Gastrocnemius medialis (tissue), 4 donors: ENCODE measurements around the gene PGAP1. TPM values are rescaled to one million over a fixed set of nuclear protein-coding genes. Genes with fewer than 3 reads are reported as not detected.

Experiments used
- ATAC-seq, 2 donors: fragments of 150-250 bp; one replicate each; pipeline ENCODE4 v1.9.1; 2016
- DNase-seq, 2 donors: peaks; one replicate each; pipeline ENCODE4 v3.0.0-alpha.2; 2019
- H3K27ac ChIP-seq, 4 donors: fragments of 200-600 bp; sonication (generic); 1 replicate in 1 of 4; 2 replicates in 3 of 4; pipeline ENCODE4 v1.5.1; 2016 to 2018; ENCODE audit warnings: mild to moderate bottlenecking in 2 of 4, moderate library complexity in 1 of 4
- H3K27me3 ChIP-seq, 3 donors: fragments of 200-600 bp; sonication (generic) in 2 of 3; 1 replicate in 1 of 3; 2 replicates in 2 of 3; pipeline versions ENCODE4 v1.5.1 to v1.6.0; 2016 to 2019; ENCODE audit warnings: mild to moderate bottlenecking in 1 of 3, moderate library complexity in 1 of 3
- H3K36me3 ChIP-seq, 2 donors: fragments of 200-600 bp; sonication (generic) in 1 of 2; one replicate each; pipeline ENCODE4 v1.5.1; 2017 to 2018
- H3K4me1 ChIP-seq, 2 donors: fragments of 200-600 bp; sonication (generic) in 1 of 2; one replicate each; pipeline ENCODE4 v1.5.1; 2016 to 2017; ENCODE audit warnings: mild to moderate bottlenecking in 2 of 2
- H3K4me3 ChIP-seq, 4 donors: fragments of 200-600 bp; sonication (generic) in 3 of 4; 1 replicate in 1 of 4; 2 replicates in 3 of 4; pipeline ENCODE4 v1.5.1; 2016 to 2019; ENCODE audit warnings: mild to moderate bottlenecking in 2 of 4
- H3K9me3 ChIP-seq, 3 donors: fragments of 200-600 bp; sonication (generic) in 2 of 3; 1 replicate in 1 of 3; 2 replicates in 2 of 3; pipeline ENCODE4 v1.5.1; 2016 to 2019
- CTCF ChIP-seq, 5 experiments: fragments of 450-650 bp in 3 of 5; fragments of 200-600 bp in 2 of 5; sonication (generic) in 2 of 5; IDR thresholded peaks in 4 of 5; conservative IDR thresholded peaks in 1 of 5; 1 replicate in 4 of 5; 2 replicates in 1 of 5; pipeline ENCODE4 v1.5.1; 2016 to 2019; ENCODE audit warnings: antibody characterized with exemption in 5 of 5, mild to moderate bottlenecking in 3 of 5, moderate library complexity in 3 of 5
- POLR2A ChIP-seq, 2 donors: fragments of 450-650 bp; IDR thresholded peaks; one replicate each; pipeline ENCODE4 v1.6.1; 2017; ENCODE audit warnings: antibody characterized with exemption in 2 of 2, mild to moderate bottlenecking in 2 of 2, moderate library complexity in 2 of 2
- in situ Hi-C, 4 donors: fragments of 200-750 bp; cut with MboI; loops; one replicate each; pipeline versions ENCODE4 v1.15.0 to v1.8.0; 2017; ENCODE audit warnings: low sequenced_read_pairs in 4 of 4
- intact Hi-C: fragments of 100-400 bp; cut with DNase I; formaldehyde crosslinking; loops from one replicate; pipeline ENCODE4 v1.15.1; 2023; ENCODE audit warnings: low total_unique reads
- total RNA-seq, 4 donors: library from RNA; depleted of rRNA; stranded (reverse); fragments of >200 nt; gene quantifications; one replicate each; pipeline versions ENCODE4 v1.1.0 to v1.2.3, GENCODE V29; 2016

Gene PGAP1
- total RNA-seq, 4 donors from 2014 or later = 1.3 to 3.7 (median 1.8) TPM

GRCh38 chr2:196853301-196854087 is 73.0 kb downstream of the PGAP1 start:
- in situ Hi-C loops = no loop called here

GRCh38 chr2:196851088-196851487 is 75.4 kb downstream of the PGAP1 start:
- no peaks in the 10 kb centered on the region for H3K4me1 ChIP-seq
- H3K36me3 ChIP-seq = no peaks in the 10 kb centered on the region
- no peaks in the 10 kb centered on the region for H3K27me3 ChIP-seq
- TF ChIP-seq CTCF (IDR thresholded peaks at IDR 0.05 in 4 of 5, conservative IDR thresholded peaks at IDR 0.05 in 1 of 5) (no peak), POLR2A (IDR thresholded peaks at IDR 0.05) (no peak)
- DNase-seq = no peak
- intact Hi-C loops (no loop called here), in situ Hi-C loops (no loop called here)
- ATAC-seq = no peak
- H3K27ac ChIP-seq = no peak overlapping the region
- H3K9me3 ChIP-seq = no peaks in the 10 kb centered on the region
- no peak overlapping the region for H3K4me3 ChIP-seq

More at GRCh38 chr2:196853301-196854087, 73.0 kb downstream of the PGAP1 start:
- H3K27me3 ChIP-seq = no peaks in the 10 kb centered on the region
- no peak overlapping the region for H3K4me3 ChIP-seq
- DNase-seq (no peak), ATAC-seq (no peak)
- no peaks in the 10 kb centered on the region for H3K9me3 ChIP-seq
- no peaks in the 10 kb centered on the region for H3K36me3 ChIP-seq
- intact Hi-C loops = no loop called here
- no peak overlapping the region for H3K27ac ChIP-seq
- no peak for TF ChIP-seq POLR2A (IDR thresholded peaks at IDR 0.05)
- no peak for TF ChIP-seq CTCF (IDR thresholded peaks at IDR 0.05 in 4 of 5, conservative IDR thresholded peaks at IDR 0.05 in 1 of 5)
- H3K4me1 ChIP-seq = no peaks in the 10 kb centered on the region

GRCh38 chr2:196849895-196850294 is 76.6 kb downstream of the PGAP1 start:
- Histone ChIP-seq H3K27ac (no peak overlapping the region), H3K9me3 (no peaks in the 10 kb centered on the region), H3K27me3 (no peaks in the 10 kb centered on the region), H3K4me3 (no peak overlapping the region), H3K4me1 (no peaks in the 10 kb centered on the region), H3K36me3 (peaks cover 0 to 5% of the 10 kb centered on the region in 2 donors)
- ATAC-seq = no peak
- in situ Hi-C loops = no loop called here
- no peak for TF ChIP-seq CTCF (IDR thresholded peaks at IDR 0.05 in 4 of 5, conservative IDR thresholded peaks at IDR 0.05 in 1 of 5)
- TF ChIP-seq POLR2A (IDR thresholded peaks at IDR 0.05) = no peak
- DNase-seq = no peak
- intact Hi-C loops = no loop called here

GRCh38 chr2:196846295-196846694 is 80.2 kb downstream of the PGAP1 start:
- no peak overlapping the region for H3K27ac ChIP-seq
- TF ChIP-seq CTCF (IDR thresholded peaks at IDR 0.05 in 4 of 5, conservative IDR thresholded peaks at IDR 0.05 in 1 of 5) (no peak), POLR2A (IDR thresholded peaks at IDR 0.05) (no peak)
- DNase-seq (no peak), ATAC-seq (no peak)
- in situ Hi-C loops = no loop called here
- intact Hi-C loops = no loop called here
- no peaks in the 10 kb centered on the region for H3K9me3 ChIP-seq
- H3K36me3 ChIP-seq = peaks cover 0 to 25% of the 10 kb centered on the region in 2 donors
- H3K4me3 ChIP-seq = no peak overlapping the region
- H3K4me1 ChIP-seq = no peaks in the 10 kb centered on the region
- H3K27me3 ChIP-seq = no peaks in the 10 kb centered on the region
